NCI-H2081 (cell line): ENCODE results near the gene KRT2.

Source experiments
- DNase-seq, 2 experiments: peaks; one replicate each; lab custom pipeline; 2025; lab: John Stamatoyannopoulos, UW

KRT2 gene

DNA sequence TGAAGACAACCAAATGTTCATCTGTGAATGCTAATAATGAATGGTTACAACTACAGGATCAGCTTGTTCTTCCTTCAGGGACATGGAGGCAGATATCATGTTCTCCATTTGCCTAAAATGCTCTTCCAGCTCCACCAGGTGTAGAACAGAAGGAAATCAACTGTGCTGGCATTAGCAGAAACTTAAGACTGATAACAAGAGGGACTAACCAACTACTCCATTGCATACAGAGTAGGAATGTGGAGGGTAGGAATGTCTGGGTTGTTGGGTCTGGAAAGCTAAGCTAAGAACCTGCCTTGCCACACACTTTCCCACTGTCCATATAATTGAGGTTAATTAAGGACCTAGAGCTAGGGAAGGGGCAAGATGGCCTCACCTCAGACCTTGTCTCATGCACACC is 11.4 kb upstream of the KRT2 start:
- no peak for DNase-seq

DNA sequence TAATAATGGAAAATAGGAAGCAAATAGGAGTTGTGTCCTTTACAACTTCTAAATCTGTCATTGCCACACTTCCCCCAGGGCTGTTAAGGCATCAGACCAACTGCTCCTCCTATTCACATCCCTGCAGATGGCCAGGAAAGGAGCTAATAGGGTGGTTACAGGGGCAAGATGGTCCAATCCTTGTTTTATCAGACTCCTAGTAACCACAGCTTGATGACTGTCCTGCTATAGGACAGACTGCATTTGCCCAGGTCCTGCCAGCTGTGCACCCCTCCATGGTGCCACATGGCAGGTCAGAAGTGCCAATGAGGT is 10.9 kb upstream of the KRT2 start:
- no peak for DNase-seq

DNA sequence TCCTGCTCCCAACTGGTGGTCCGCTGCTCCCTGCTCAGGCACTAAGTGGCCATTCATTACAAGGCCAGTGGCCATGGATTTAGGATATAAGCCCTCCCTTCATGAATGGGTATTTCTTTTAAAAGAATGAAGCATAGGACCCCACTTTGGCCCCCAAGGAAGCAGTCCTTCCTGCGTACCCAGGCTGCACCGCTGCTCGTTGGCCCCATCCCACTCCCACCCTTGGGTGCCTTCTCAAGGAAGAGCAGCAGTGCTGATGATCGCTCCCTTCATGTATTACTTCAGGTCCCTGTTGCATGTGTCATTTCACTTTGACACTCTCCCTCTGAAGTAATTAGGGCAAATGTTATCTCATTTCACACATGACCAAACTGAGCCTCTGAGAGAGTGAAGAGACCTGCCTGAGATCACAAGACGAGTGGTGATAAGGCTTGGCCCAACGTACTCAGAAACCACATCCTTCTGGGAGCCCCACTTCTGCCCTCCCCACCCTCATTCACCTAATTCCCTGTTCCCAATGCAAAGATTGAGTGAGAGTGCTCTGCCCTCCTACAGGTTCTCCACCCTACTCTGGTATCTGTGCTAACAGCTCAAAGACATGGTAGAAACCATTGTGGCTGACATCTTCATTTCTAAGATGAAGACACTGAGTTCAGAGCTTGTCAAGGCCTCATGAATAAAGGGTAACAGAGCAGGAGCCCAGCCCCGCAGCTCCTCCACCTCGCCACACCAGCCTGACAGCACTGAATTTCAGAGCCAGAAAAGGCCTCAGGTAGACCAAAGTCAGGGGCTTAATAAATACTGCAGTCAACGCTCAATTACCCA is 10.3 kb upstream of the KRT2 start:
- DNase-seq: no peak

DNA sequence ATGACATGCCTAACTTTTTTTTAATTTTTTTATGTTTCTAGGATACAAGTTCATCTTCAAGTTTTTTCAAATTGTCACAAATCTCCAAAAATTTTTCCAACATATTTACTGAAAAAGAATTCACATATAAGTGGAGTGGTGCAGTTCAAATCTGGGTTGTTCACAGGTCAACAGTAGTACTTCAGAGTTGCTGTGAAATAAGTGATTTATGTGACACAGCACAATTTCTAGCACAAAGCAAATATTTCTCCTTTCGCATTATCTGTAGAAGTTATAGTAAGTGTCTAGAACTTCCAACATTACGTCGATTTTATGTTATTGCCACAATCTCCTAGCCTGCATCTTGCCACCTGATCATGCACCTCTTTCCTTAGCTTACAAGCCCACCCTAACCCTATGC is 9.7 kb upstream of the KRT2 start:
- DNase-seq: no peak

DNA sequence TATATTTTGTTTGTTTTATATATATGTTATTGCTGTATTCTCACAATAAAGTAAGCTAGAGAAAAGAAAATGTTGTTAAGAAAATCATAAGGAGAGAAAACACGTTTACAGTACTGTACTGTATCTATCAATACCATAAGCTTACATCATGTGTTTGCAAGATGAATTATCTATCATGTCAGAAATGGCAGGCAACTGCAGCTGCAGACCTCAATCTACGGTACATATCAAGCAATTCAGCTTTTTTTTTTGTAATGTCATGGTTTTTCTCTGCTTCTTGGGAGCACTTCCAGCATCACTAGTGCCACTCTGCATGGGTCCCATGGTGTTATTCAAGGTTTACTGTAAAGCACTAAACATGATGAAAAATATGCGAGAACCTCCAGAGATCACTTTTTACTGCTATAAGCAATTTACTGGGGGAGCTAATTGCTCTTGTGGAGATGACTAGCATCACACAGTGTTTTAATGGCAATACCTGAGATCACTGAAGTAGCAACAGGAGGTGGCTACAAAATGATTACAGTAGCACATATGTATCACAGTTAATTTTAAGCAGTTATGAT is 9.0 kb upstream of the KRT2 start:
- no peak for DNase-seq

DNA sequence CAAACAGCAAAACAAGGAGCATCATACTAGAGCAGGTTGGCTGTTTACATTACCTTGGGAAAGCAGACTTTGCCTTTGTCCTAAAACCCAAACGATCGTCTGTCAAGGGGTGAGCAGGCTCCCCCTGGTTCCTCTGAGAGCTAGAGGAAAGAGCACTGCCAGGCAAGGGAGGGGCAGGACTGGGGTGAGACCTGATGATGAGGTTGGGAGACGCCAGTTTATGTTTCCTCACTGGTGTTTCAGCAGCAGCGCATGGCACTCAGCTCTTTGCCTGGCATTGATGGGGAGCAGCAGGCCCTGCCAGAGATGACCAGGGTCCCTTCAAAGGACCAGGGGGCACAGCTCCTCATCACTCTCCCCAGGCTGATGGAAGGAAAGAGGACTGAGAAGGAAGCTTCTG is 7.9 kb upstream of the KRT2 start:
- no peak for DNase-seq

DNA sequence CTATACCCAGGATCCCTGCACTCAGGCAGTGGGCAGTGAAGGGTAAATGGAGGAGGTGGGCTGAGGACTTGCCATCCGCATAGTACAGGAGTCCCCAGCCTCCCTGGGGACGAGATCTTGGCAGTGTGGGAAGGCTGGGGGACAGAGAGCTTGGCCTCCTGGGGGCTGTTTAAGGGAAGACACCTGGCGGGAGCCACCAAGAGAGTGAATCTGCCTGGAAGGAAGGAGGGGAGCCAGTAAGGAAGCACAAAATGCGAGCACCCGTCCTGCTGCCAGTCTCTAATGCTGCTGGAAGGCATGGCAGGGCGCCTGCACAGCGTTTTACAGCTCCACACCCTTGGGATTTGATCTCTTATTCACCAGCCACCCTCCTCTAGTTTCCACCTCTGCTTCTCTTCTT is 7.4 kb upstream of the KRT2 start:
- DNase-seq: no peak

DNA sequence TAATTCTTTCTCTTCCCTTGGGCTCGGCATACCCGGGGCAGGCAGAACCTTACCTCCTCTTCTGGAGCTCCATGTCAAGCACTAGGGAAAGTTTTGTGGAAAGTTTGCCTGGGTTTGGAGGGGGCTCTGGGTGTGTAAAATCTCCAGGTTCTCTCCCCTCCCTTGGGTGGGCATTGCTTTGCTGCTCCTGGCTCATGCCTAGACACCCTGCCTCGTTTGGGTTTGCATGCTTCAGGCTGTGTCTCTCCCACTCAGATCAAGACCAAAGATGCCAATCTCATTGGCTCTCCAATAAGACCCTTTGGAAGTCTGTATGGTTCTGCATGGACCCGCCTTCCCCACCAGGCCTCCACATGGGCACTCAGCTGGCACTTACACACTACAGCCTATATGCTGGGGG is 6.2 kb upstream of the KRT2 start:
- DNase-seq: no peak

DNA sequence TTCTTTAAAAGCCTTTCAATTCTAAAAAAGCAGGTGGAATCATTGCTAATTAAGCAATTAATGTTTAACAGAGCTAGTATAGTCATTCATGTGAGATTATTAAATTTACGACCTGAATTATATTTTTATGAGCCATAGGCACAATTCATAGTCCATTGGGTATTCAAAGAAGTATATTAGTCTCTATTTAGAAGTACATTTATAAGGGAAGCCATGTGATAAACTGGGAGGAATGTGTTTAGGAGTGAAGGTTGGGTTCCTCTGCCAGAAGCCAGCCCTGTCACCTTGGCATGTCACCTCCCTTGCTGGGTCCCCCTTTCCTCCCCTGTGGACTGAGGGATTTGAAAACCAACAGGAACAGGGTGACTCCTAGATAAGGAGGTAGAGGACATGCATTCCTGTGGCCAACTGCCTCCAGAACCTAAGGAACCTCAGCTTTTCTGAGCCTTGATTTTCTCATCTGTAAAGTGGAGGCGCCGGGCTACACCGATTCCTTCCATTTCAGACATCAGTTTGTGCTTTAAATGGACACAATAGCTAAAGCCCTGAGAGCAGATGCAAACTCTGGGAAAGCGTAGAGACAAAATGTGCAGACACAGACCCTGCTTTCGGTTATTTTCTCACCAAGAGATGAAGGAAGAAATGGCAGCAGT is 5.4 kb upstream of the KRT2 start:
- no peak for DNase-seq

DNA sequence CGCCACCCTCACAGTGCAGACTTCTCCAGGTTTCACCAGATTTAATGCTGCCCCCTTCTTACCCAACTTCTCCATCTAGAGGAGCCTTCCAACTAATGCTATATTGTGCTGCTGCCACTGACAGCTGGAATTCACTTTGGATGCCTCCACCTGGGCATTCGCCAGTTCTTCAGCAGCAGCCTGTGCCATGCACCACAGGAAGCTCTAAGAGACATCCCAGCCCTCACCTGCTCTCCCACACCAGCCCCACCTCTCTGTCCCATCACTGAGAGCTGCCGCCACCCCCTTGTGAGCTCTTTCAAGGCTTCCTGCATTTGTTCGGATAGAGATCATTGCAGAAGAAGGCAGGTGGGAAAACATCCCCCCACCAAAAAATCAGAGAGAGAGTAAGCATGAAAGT is 4.6 kb upstream of the KRT2 start:
- DNase-seq: peak in 1 of 2 experiments; percentile 35

DNA sequence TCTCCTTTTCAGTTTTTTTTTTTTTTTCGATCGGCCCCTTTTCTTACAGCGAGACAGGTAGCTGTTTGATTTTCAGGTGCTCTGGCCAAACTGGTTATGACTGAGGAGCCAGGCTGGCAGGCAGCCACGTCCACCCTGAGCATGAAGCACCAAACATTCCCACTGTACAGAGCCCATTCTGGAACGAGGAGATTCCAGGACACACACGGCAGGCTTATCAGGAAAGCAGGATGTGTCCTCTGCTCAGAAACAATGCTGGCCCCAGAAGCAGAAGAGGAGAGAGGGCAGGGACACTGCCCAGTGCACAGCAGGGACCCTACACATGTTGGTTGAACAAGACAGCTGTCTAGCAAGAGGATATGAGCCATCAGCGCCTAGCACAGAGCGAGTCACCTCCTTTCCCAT is 3.7 kb upstream of the KRT2 start:
- DNase-seq: no peak

DNA sequence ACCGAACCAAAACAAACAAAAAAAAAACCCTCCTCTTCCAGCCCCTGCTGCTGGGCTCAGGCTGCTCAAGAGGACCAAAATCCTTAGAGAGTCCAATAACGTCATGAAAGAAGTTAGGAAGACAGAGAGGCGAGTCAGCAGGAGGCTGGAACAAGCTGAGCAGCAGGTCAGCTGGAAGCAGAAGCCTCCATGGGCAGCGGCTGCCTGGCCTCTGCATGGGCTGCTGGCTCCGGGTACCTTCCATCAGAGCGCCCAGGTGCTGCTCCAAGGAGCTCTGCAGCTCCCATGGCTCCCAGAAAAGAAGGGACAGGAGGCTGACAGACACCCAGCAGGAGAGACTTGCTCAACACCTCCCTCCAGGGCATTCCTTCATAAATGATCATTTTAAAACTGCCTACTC is 3.2 kb upstream of the KRT2 start:
- no peak for DNase-seq

DNA sequence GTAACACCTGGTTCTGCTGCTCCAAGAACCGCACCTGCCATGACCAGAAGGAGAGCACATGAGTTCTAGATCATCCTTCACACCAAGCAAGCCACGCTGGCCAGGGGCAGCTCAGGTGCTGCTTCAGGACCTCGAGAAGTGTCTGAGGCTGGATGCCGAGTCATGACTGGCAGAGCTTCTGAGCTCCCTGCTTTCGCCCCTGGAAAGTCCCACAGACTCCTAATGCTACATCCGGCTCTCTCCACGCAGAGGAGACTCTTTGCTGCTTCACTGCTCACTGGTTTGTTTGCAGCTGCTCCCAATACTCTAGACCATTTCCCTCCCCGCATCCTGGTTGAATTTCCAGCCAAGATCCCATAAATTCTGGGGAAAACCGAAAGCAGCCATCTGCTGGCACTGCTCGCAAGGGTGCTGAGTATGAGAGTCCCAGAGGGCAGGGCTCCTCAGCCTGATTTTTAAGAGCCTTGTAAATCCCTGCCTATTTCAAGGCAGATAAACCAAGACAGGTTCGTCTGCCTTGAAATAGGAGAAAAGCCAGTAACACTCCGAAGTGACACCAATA is 1.4 kb downstream of the KRT2 start:
- DNase-seq: no peak

DNA sequence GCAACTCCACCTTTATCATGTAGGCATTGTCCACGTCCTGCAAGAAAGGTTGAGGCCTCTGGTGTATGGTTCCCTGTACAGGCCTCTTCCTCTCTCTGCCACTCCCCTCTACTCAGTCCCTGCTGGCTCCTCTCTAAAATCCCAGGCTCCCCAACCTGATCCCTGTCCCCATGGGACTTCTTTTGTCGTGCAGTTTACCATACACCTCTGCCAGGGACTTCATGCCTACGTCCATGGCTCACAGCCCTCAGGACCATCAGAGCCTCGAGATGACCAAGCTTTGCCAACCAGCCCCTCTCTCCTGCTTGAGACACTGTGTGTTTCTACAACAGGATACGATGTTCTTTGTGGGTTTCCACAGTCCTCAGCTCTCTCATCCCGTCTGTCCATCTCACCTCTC is 2.9 kb downstream of the KRT2 start:
- no peak for DNase-seq

DNA sequence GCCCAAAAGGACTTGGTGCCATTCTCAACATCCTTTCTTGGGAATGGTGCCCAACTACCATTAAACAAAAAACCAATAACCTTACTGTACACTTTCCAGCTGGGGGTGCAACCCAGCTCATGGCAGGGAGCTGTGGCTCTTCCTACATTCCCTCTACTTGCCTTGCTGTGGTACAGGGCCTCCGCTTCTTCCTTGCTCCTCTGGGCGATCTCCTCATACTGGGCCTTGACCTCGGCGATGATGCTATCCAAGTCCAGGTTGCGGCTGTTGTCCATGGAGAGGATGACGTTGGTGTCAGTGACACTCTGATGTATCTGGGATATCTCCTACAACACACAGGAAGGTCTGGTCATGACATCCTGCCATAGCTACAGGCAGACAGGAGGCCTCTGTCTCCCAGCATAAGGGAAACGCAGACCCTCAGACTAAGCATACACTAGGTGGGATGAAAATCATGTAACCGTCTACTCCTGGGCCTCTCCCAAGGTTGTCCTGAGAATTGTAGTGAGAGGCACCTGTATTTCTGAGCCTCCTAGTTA is 3.9 kb downstream of the KRT2 start:
- no peak for DNase-seq

DNA sequence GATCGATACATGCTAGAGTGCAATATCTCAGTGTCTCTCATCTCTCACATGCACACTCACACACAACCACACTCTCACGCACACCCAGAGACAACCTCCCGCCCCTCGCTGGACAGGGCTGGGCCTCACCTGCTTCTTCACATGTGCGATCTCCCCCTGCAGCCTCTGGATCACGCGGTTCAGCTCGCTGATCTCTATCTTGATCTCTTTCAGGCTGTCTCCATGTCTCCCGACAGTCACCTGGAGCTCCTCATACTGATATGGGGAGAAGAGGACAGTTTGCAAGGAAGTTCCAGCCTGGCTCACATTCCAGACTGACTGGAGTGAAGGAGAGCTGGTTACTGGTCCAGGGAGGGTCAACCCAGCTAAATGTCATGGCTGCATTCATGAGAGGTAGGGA is 4.4 kb downstream of the KRT2 start:
- no peak for DNase-seq

DNA sequence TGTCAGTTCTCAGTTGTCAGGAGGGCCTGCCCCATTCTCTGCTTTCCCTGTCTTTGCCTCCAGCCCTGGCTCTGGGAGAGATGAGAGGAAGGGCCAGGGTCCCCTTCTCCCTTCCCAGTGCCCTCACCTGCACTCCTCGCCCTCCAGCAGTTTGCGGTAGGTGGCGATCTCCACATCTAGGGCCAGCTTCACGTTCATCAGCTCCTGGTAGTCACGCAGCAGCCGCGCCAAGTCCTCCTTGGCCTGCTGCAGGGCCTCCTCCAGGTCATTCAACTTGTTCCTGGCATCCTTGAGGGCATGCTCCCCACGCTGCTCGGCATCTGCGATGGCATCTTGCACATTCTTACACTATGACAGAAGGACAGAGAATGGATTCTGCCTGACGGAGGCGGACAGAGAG is 5.4 kb downstream of the KRT2 start:
- DNase-seq: no peak

DNA sequence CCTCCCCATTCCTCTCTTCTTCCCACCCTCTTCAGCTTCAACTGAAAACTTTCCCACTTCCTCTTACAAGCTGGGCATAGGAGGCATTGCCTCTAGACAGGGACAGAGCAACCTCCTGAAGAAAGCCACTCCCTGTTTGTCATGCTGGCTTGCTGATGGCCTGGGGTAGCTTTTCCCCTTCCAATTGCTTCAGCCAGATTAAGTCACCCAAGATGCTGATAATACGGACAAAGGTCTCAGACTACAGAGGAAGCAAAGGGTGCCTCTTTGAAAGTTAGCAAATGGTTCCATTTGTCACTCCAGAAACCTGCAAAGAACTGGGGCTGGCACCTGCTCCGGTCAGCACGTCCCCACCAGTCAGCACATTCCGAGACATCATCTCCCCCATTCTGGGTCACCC is 6.0 kb downstream of the KRT2 start:
- no peak for DNase-seq

DNA sequence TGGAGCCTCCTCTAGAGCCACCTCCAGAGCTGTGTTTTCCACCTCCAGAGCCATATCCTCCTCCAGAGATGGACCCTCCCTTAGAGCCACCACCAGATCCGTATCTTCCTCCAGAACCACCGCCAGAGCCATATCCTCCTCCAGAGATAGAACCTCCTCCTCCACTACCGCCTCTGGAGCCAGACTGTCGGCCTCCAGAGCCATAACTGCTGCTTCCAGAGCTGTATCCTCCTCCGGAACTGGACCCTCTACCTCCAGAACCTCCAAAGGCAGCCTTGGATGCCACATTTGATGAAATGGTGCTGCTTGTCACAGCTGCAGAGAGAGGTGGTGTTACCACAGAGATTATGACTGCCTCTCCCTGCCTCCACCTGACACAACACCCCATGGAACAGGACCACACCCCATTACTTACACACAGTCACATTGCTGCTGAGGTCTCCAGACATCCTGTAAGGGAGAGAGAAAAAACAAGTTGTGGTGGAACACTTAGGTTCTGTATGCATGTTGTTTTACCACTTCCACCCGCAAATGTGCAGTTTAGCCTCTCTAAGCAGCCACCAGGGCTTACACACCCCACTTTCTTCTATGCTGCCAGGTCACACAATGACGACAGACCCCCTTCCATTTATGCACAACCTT is 6.8 kb downstream of the KRT2 start:
- no peak for DNase-seq

DNA sequence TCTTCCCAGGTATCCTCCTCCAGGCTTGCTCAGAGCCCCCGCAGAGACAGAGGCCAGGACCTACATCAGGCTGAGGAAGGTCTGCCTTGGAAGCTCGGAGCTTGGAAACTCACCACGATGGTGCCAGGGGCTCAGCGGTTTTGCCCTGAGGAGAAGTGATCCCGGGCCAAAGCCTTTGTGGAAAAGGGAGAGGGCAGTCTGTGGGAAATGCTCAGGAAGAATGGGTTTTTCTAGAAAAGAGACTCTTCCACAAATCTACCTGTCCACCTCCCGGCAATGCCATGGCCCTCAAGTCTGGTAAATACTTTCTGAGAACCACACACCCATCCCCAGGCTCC is 8.0 kb downstream of the KRT2 start:
- no peak for DNase-seq

DNA sequence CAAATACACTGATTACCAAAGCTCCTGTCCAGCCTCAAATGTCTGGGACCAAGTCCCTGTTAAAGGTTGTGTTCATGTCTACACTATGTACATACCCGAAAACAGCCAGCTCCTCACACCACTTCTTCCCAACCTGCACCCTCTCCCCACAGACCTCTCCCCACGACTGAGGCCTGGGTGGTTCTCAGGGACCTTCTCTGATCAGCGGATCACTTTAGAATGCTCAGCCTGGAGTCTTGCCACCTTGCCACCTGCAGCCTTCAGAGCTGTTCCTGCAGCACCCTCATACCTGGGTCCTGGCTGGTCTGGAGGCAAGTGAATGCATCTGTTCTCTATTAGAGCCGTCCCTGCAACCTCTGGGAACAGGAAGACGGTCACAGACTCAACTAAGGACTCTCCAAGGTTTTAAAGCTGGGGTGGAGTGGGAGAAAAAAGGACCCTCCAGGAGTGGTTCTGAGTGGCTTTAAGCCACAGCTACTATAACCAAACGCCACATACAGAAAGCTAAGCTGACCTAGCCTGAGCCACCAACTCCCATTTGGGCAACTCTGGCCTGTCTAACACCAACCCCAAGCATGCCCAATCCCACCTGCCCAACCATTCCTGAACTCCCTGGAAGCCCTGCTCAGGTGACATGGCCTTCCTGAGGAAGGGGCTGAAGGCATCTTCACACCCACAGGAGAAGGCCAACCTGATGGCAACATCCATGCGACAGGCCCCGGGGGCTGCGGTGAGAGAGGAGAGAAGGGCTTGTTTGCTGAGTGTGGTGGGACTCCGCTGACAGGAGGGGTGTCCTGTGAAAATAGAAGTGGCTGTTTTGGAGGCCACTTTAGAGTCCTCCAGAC is 8.6 kb downstream of the KRT2 start:
- DNase-seq: no peak

DNA sequence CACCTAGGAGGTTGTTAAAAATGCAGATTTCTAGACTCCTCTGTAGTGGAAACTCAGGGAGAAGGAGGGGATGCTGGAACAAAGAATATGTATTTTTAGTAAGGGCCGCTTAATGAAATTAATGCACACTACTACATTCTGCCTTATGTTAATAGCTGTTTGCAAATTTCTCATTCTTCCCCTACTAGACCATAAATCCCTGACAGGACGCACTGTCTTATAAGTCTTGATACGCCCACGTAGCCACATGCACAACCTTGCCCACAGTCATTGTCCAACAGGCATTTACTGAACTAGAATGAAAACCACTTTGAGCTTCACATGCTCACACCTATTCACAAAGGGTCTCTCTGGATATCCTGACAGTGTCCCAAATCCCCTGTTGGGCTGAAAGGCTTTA is 10.5 kb downstream of the KRT2 start:
- DNase-seq: no peak
